H9 (cell line): ENCODE data around the gene KRTAP20-4. TPM values are rescaled to one million over a fixed set of nuclear protein-coding genes. Genes with fewer than 3 reads are reported as not detected.

Experiments
- DNase-seq: peaks from one replicate; pipeline ENCODE4 v3.0.0-alpha.2; 2017
- H2AFZ ChIP-seq: one replicate; pipeline ENCODE4 v1.6.1; 2013; ENCODE audit warnings: mild to moderate bottlenecking, low read length, control low read depth, moderate library complexity
- H2AK5ac ChIP-seq: 2 replicates; pipeline ENCODE4 v1.6.1; 2013; ENCODE audit warnings: low read length, control low read depth, mixed read lengths; ENCODE audit not compliant: insufficient read length
- H2BK120ac ChIP-seq: one replicate; pipeline ENCODE4 v1.6.1; 2013; ENCODE audit warnings: low read depth, mild to moderate bottlenecking, low read length, control low read depth, inconsistent platforms; ENCODE audit not compliant: poor library complexity, severe bottlenecking
- H2BK12ac ChIP-seq: 2 replicates; pipeline ENCODE4 v1.6.1; 2013; ENCODE audit warnings: low read length, control low read depth, mixed read lengths, low read depth; ENCODE audit not compliant: insufficient read length
- H2BK15ac ChIP-seq: 2 replicates; pipeline ENCODE4 v1.6.1; 2013; ENCODE audit warnings: low read depth, low read length, control low read depth
- H2BK20ac ChIP-seq: one replicate; pipeline ENCODE4 v1.6.1; 2013; ENCODE audit warnings: low read depth, mild to moderate bottlenecking, low read length, control low read depth, inconsistent platforms; ENCODE audit not compliant: poor library complexity, severe bottlenecking
- H2BK5ac ChIP-seq: 2 replicates; pipeline ENCODE4 v1.6.1; 2013; ENCODE audit warnings: low read length, control low read depth, mixed read lengths; ENCODE audit not compliant: insufficient read length
- H3K14ac ChIP-seq: 2 replicates; pipeline ENCODE4 v1.6.1; 2013; ENCODE audit warnings: low read length, control low read depth; ENCODE audit not compliant: insufficient read depth
- H3K18ac ChIP-seq: 2 replicates; pipeline ENCODE4 v1.6.1; 2013; ENCODE audit warnings: low read depth, mild to moderate bottlenecking, mixed read lengths, low read length, control low read depth; ENCODE audit not compliant: insufficient read length
- H3K23ac ChIP-seq: 2 replicates; pipeline ENCODE4 v1.6.1; 2013; ENCODE audit warnings: low read length, control low read depth, mixed read lengths, low read depth; ENCODE audit not compliant: insufficient read length
- H3K23me2 ChIP-seq: 2 replicates; pipeline ENCODE4 v1.6.1; 2013; ENCODE audit warnings: low read depth, mild to moderate bottlenecking, mixed read lengths, low read length, control low read depth; ENCODE audit not compliant: insufficient read length, poor library complexity, severe bottlenecking
- H3K27ac ChIP-seq: 2 replicates; pipeline ENCODE4 v1.5.1; 2013; ENCODE audit warnings: low read length, control low read depth, mixed read lengths, low read depth; ENCODE audit not compliant: insufficient read length
- H3K27me3 ChIP-seq: 2 replicates; pipeline ENCODE4 v1.6.1; 2013; ENCODE audit warnings: low read length, control low read depth, inconsistent platforms; ENCODE audit not compliant: insufficient read depth
- H3K4ac ChIP-seq: 2 replicates; pipeline ENCODE4 v1.6.1; 2013; ENCODE audit warnings: low read depth, mild to moderate bottlenecking, control low read depth, inconsistent platforms, low read length, moderate library complexity
- H3K4me1 ChIP-seq: 2 replicates; pipeline ENCODE4 v1.6.1; 2013; ENCODE audit warnings: low read length, control low read depth, inconsistent platforms; ENCODE audit not compliant: insufficient read depth
- H3K4me2 ChIP-seq: 2 replicates; pipeline ENCODE4 v1.6.1; 2013; ENCODE audit warnings: low read length, control low read depth, mixed read lengths; ENCODE audit not compliant: insufficient read length, insufficient read depth
- H3K56ac ChIP-seq: 2 replicates; pipeline ENCODE4 v1.6.1; 2013; ENCODE audit warnings: low read depth, mild to moderate bottlenecking, mixed read lengths, low read length, control low read depth; ENCODE audit not compliant: insufficient read length
- H3K79me1 ChIP-seq: 2 replicates; pipeline ENCODE4 v1.6.1; 2013; ENCODE audit warnings: low read depth, mild to moderate bottlenecking, moderate library complexity, low read length, control low read depth, inconsistent platforms; ENCODE audit not compliant: insufficient read depth, poor library complexity, severe bottlenecking
- H3K79me2 ChIP-seq: 2 replicates; pipeline ENCODE4 v1.6.1; 2013; ENCODE audit warnings: low read length, control low read depth, inconsistent platforms; ENCODE audit not compliant: insufficient read depth
- H3K9ac ChIP-seq: 2 replicates; pipeline ENCODE4 v1.6.1; 2013; ENCODE audit warnings: low read length, control low read depth, mixed read lengths; ENCODE audit not compliant: insufficient read length; ENCODE audit errors: extremely low read depth
- H3K9me3 ChIP-seq: one replicate; pipeline ENCODE4 v1.6.1; 2013; ENCODE audit warnings: low read depth, low read length, inconsistent platforms; ENCODE audit not compliant: control insufficient read depth
- H3T11ph ChIP-seq: one replicate; pipeline ENCODE4 v1.6.1; 2013; ENCODE audit warnings: mild to moderate bottlenecking, low read length, control low read depth, inconsistent platforms
- H4K20me1 ChIP-seq: one replicate; pipeline ENCODE4 v1.6.1; 2013; ENCODE audit not compliant: control insufficient read depth, insufficient read length, insufficient read depth
- H4K5ac ChIP-seq: 2 replicates; pipeline ENCODE4 v1.6.1; 2013; ENCODE audit warnings: low read depth, mild to moderate bottlenecking, mixed read lengths, low read length, control low read depth; ENCODE audit not compliant: insufficient read length
- H4K8ac ChIP-seq: replicated peaks from 2 replicates; pipeline ENCODE4 v1.6.1; 2013; ENCODE audit warnings: low read length, control low read depth, mixed read lengths, low read depth; ENCODE audit not compliant: insufficient read length
- H4K91ac ChIP-seq: 2 replicates; pipeline ENCODE4 v1.6.1; 2013; ENCODE audit warnings: low read depth, mild to moderate bottlenecking, moderate library complexity, mixed read lengths, low read length, control low read depth; ENCODE audit not compliant: insufficient read length
- H3K27ac Mint-ChIP-seq, 3 experiments: 2 replicates in 2 of 3; 3 replicates in 1 of 3; pipeline ENCODE4 v1.8.0; 2020 to 2021; ENCODE audit warnings: mixed read lengths in 3 of 3, mild to moderate bottlenecking in 1 of 3, moderate library complexity in 1 of 3
- H3K27me3 Mint-ChIP-seq: 2 replicates; pipeline ENCODE4 v1.8.0; 2021; ENCODE audit warnings: low read depth, mild to moderate bottlenecking, moderate library complexity, mixed read lengths
- H3K36me3 Mint-ChIP-seq, 3 experiments: 2 replicates in 2 of 3; 3 replicates in 1 of 3; pipeline ENCODE4 v1.8.0; 2020 to 2021; ENCODE audit warnings: low read depth in 3 of 3, mixed read lengths in 3 of 3; ENCODE audit not compliant: insufficient read depth in 1 of 3
- H3K4me1 Mint-ChIP-seq, 2 experiments: 2 replicates each; pipeline ENCODE4 v1.8.0; 2020; ENCODE audit warnings: mixed read lengths in 2 of 2
- H3K4me3 Mint-ChIP-seq, 2 experiments: 2 replicates in 1 of 2; 3 replicates in 1 of 2; pipeline ENCODE4 v1.8.0; 2020 to 2021; ENCODE audit warnings: mild to moderate bottlenecking in 2 of 2, mixed read lengths in 2 of 2, moderate library complexity in 1 of 2
- H3K9me3 Mint-ChIP-seq, 2 experiments: 2 replicates in 1 of 2; 3 replicates in 1 of 2; pipeline ENCODE4 v1.8.0; 2020; ENCODE audit warnings: mild to moderate bottlenecking in 2 of 2, mixed read lengths in 2 of 2, moderate library complexity in 1 of 2
- CTCF ChIP-seq: fragments of 200-600 bp; sonication (generic); conservative IDR thresholded peaks from 3 replicates; pipeline ENCODE4 v1.8.0; 2021; ENCODE audit warnings: antibody characterized with exemption, mild to moderate bottlenecking
- total RNA-seq: library from RNA; stranded (reverse); gene quantifications from 2 replicates; pipeline ENCODE4 v1.2.1, GENCODE V29; 2021

KRTAP20-4 gene
- total RNA-seq, 1 experiment from 2014 or later, result not detected

- no peaks in the 10 kb centered on the region for H3K4me1 Mint-ChIP-seq
- H3K9me3 Mint-ChIP-seq, result peaks cover 3 to 31% of the 10 kb centered on the region in 2 experiments; a peak in 4 of 5 replicates
Observed at GRCh38 chr21:30615199-30615598, 5.2 kb upstream of the KRTAP20-4 start.

More at GRCh38 chr21:30615199-30615598, 5.2 kb upstream of the KRTAP20-4 start:
- Histone ChIP-seq H4K8ac (no peak overlapping the region), H4K5ac (no peak overlapping the region), H3K23ac (no peak overlapping the region), H3K27ac (no peak overlapping the region), H3K79me2 (no peaks in the 10 kb centered on the region), H3K27me3 (no peaks in the 10 kb centered on the region), H2BK120ac (no peak overlapping the region), H3K9me3 (no peaks in the 10 kb centered on the region), H3K23me2 (no peaks in the 10 kb centered on the region), H3K18ac (no peak overlapping the region), H3K4ac (no peak overlapping the region), H3K9ac (no peak overlapping the region), H3K14ac (no peak overlapping the region), H3K56ac (no peak overlapping the region), H2BK12ac (no peak overlapping the region), H4K91ac (no peak overlapping the region), H2BK15ac (no peak overlapping the region), H3K4me2 (no peak overlapping the region), H2AK5ac (no peak overlapping the region), H3T11ph (no peak overlapping the region), H2BK20ac (no peak overlapping the region), H2AFZ (no peak overlapping the region), H2BK5ac (no peak overlapping the region), H3K4me1 (no peaks in the 10 kb centered on the region), H3K79me1 (no peaks in the 10 kb centered on the region), H4K20me1 (no peaks in the 10 kb centered on the region)
- Mint-ChIP-seq H3K36me3 (peaks cover 0 to 16% (median 5%) of the 10 kb centered on the region in 3 experiments; a peak in 5 of 7 replicates), H3K27me3 (no peaks in the 10 kb centered on the region; the same call in none of the 2 replicates), H3K4me3 (no peak overlapping the region), H3K27ac (no peak overlapping the region)
- DNase-seq, result no peak
- no peak for TF ChIP-seq CTCF
